Subcutaneous abdominal adipose tissue (tissue), 5 donors: Measurements from ENCODE around the gene CLCN1.
"Not testable (repeated sequence)": the region's sequence is repeated elsewhere in the genome, so short reads cannot be mapped to it uniquely, and the experiment has no call there.

ENCODE experiments used
- H3K27ac ChIP-seq: one replicate; pipeline ENCODE4 v1.7.0; 2013; ENCODE audit warnings: low read depth, mild to moderate bottlenecking, inconsistent platforms, low read length, moderate library complexity
- H3K27me3 ChIP-seq, 5 donors: one replicate each; pipeline ENCODE4 v1.7.0; 2013; ENCODE audit warnings: low read length in 5 of 5, inconsistent platforms in 1 of 5; ENCODE audit not compliant: control insufficient read depth in 5 of 5, insufficient read depth in 4 of 5
- H3K36me3 ChIP-seq, 5 donors: one replicate each; pipeline ENCODE4 v1.7.0; 2013; ENCODE audit warnings: low read length in 5 of 5; ENCODE audit not compliant: control insufficient read depth in 5 of 5, insufficient read depth in 5 of 5
- H3K4me1 ChIP-seq, 5 donors: one replicate each; pipeline ENCODE4 v1.7.0; 2013; ENCODE audit warnings: low read length in 5 of 5, mild to moderate bottlenecking in 3 of 5, moderate library complexity in 1 of 5; ENCODE audit not compliant: control insufficient read depth in 5 of 5, insufficient read depth in 5 of 5
- H3K4me3 ChIP-seq, 5 donors: one replicate each; pipeline ENCODE4 v1.7.0; 2013; ENCODE audit warnings: low read length in 5 of 5, low read depth in 1 of 5
- H3K9ac ChIP-seq, 5 donors: one replicate each; pipeline ENCODE4 v1.7.0; 2013; ENCODE audit warnings: low read length in 5 of 5, mild to moderate bottlenecking in 4 of 5, moderate library complexity in 3 of 5
- H3K9me3 ChIP-seq, 5 donors: one replicate each; pipeline ENCODE4 v1.7.0; 2013; ENCODE audit warnings: low read length in 5 of 5; ENCODE audit not compliant: control insufficient read depth in 5 of 5
- donor health status: healthy.
- donor health status: healthy.
- donor health status: healthy.
- donor health status: healthy.
- donor health status: healthy.

The CLCN1 gene

GRCh38 chr7:143284591-143285469 lies 31.1 kb upstream of the CLCN1 start, which contains the start of gene TMEM139:
Gene TMEM139, plus strand, starts transcription at chr7:143284958. Its CDS starts 1,000 bp downstream, at chr7:143285958.
- Histone ChIP-seq H3K27ac (peak within 1 kb of the TSS; percentile 30), H3K9ac (peak within 1 kb of the TSS in 3 of 5 donors; percentile 15 to 37 (median 34)), H3K36me3 (no peaks in the 10 kb centered on the region), H3K9me3 (no peaks in the 10 kb centered on the region), H3K4me1 (peaks cover 8 to 68% (median 64%) of the 10 kb centered on the region in 5 donors), H3K4me3 (peak within 1 kb of the TSS; percentile 30 to 64 (median 54)), H3K27me3 (no peaks in the 10 kb centered on the region)

GRCh38 chr7:143285470-143285778 lies 30.5 kb upstream of the CLCN1 start:
- H3K36me3 ChIP-seq: no peaks in the 10 kb centered on the region
- peaks cover 10 to 67% (median 66%) of the 10 kb centered on the region in 5 donors for H3K4me1 ChIP-seq
- peak overlapping the region; percentile 30 to 64 (median 54) for H3K4me3 ChIP-seq
- no peaks in the 10 kb centered on the region for H3K9me3 ChIP-seq
- peak overlapping the region in 3 of 5 donors; percentile 2 to 37 (median 15) for H3K9ac ChIP-seq
- no peaks in the 10 kb centered on the region for H3K27me3 ChIP-seq
- H3K27ac ChIP-seq: peak overlapping the region; percentile 30

- Histone ChIP-seq H3K9me3 (no peaks in the 10 kb centered on the region), H3K9ac (no peak overlapping the region), H3K4me3 (peak overlapping the region in 2 of 5 donors; percentile 54 to 64), H3K27ac (peak overlapping the region; percentile 30), H3K36me3 (no peaks in the 10 kb centered on the region), H3K4me1 (peaks cover 10 to 70% (median 66%) of the 10 kb centered on the region in 5 donors), H3K27me3 (no peaks in the 10 kb centered on the region)
Measured at GRCh38 chr7:143285806-143286521, 29.9 kb upstream of the CLCN1 start.

GRCh38 chr7:143286522-143286890 lies 29.4 kb upstream of the CLCN1 start:
- no peaks in the 10 kb centered on the region for H3K27me3 ChIP-seq
- no peak overlapping the region for H3K27ac ChIP-seq
- H3K4me1 ChIP-seq: peaks cover 10 to 70% (median 69%) of the 10 kb centered on the region in 5 donors
- peaks cover 0 to 3% (median 0%) of the 10 kb centered on the region in 5 donors for H3K36me3 ChIP-seq
- H3K4me3 ChIP-seq: no peak overlapping the region
- no peak overlapping the region for H3K9ac ChIP-seq
- H3K9me3 ChIP-seq: no peaks in the 10 kb centered on the region

- peaks cover 10 to 70% (median 69%) of the 10 kb centered on the region in 5 donors for H3K4me1 ChIP-seq
- peak overlapping the region; percentile 54 for H3K27ac ChIP-seq
- H3K4me3 ChIP-seq: peak overlapping the region; percentile 54 to 65 (median 61)
- no peaks in the 10 kb centered on the region for H3K27me3 ChIP-seq
- peaks cover 0 to 11% (median 6%) of the 10 kb centered on the region in 5 donors for H3K36me3 ChIP-seq
- H3K9ac ChIP-seq: peak overlapping the region in 3 of 5 donors; percentile 12 to 61 (median 55)
- no peaks in the 10 kb centered on the region for H3K9me3 ChIP-seq
Measured at GRCh38 chr7:143287339-143287934, 28.5 kb upstream of the CLCN1 start.

- Histone ChIP-seq H3K4me1 (peaks cover 10 to 69% (median 67%) of the 10 kb centered on the region in 5 donors), H3K27me3 (no peaks in the 10 kb centered on the region), H3K9ac (peak within 1 kb of the TSS; percentile 39 to 91 (median 88)), H3K27ac (peak within 1 kb of the TSS; percentile 69), H3K4me3 (peak within 1 kb of the TSS; percentile 77 to 94 (median 88)), H3K9me3 (no peaks in the 10 kb centered on the region), H3K36me3 (peaks cover 0 to 17% (median 12%) of the 10 kb centered on the region in 5 donors)
Measured at GRCh38 chr7:143287935-143288826, 27.7 kb upstream of the CLCN1 start, which contains the start of gene CASP2. Gene CASP2, plus strand, starts transcription at chr7:143288351. Its CDS starts 105 bp downstream, at chr7:143288456.

GRCh38 chr7:143288836-143289235 lies 27.1 kb upstream of the CLCN1 start:
- Histone ChIP-seq H3K27me3 (no peaks in the 10 kb centered on the region), H3K27ac (peak overlapping the region; percentile 69), H3K4me3 (peak overlapping the region; percentile 77 to 94 (median 88)), H3K9ac (peak overlapping the region; percentile 39 to 91 (median 88)), H3K36me3 (peaks cover 2 to 23% (median 19%) of the 10 kb centered on the region in 5 donors), H3K4me1 (peaks cover 6 to 63% (median 61%) of the 10 kb centered on the region in 5 donors), H3K9me3 (no peaks in the 10 kb centered on the region)

- Histone ChIP-seq H3K27me3 (no peaks in the 10 kb centered on the region), H3K4me1 (peaks cover 4 to 57% (median 55%) of the 10 kb centered on the region in 5 donors), H3K27ac (no peak overlapping the region), H3K9me3 (no peaks in the 10 kb centered on the region), H3K4me3 (peak overlapping the region; percentile 77 to 94 (median 88)), H3K9ac (peak overlapping the region in 4 of 5 donors; percentile 81 to 91 (median 89)), H3K36me3 (peaks cover 8 to 29% (median 25%) of the 10 kb centered on the region in 5 donors)
Measured at GRCh38 chr7:143289421-143289820, 26.5 kb upstream of the CLCN1 start.

GRCh38 chr7:143289888-143290287 lies 26.0 kb upstream of the CLCN1 start:
- H3K27ac ChIP-seq: not testable (repeated sequence)

More at GRCh38 chr7:143289888-143290287, 26.0 kb upstream of the CLCN1 start:
- Histone ChIP-seq H3K4me3 (peak overlapping the region in 3 of 5 donors; percentile 9 to 94 (median 77)), H3K9ac (peak overlapping the region in 1 of 5 donors; percentile 11), H3K4me1 (peaks cover 4 to 52% (median 50%) of the 10 kb centered on the region in 5 donors), H3K36me3 (peaks cover 8 to 34% (median 29%) of the 10 kb centered on the region in 5 donors)
- H3K27me3 ChIP-seq, H3K9me3 ChIP-seq: not testable (repeated sequence)
